Breast epithelium (tissue), 3 donors: ENCODE measurements around the gene SCARF2. TPM values are rescaled to one million over a fixed set of nuclear protein-coding genes. Genes with fewer than 3 reads are reported as not detected.

Experiments
- total RNA-seq, 3 donors: library from RNA; depleted of rRNA; stranded (reverse); fragments of >200 nt; gene quantifications; one replicate each; pipeline ENCODE4 v1.1.0, GENCODE V29; 2016

The SCARF2 gene
- total RNA-seq, 3 donors from 2014 or later = 5.3 to 14.7 (median 12.3) TPM

Other genes starting within 250 kb of the SCARF2 start
- 1 to 10 TPM in 2 of 3 donors, under 1 TPM in 1; 0.48 to 2.0 (median 1.9) TPM for gene RTN4R, start 169.5 kb downstream of the SCARF2 start, total RNA-seq
- gene DGCR6L, start 117.8 kb downstream of the SCARF2 start, total RNA-seq = 10 to 100 TPM; 58.3 to 73.6 (median 60.6) TPM
- gene ZNF74, start 43.7 kb downstream of the SCARF2 start, total RNA-seq = 10 to 100 TPM in 1 of 3 donors, 1 to 10 TPM in 2; 4.8 to 11.5 (median 10.0) TPM
- 10 to 100 TPM; 28.5 to 38.0 (median 35.4) TPM for gene KLHL22, start 58.0 kb upstream of the SCARF2 start, total RNA-seq
- gene MED15, start 69.8 kb upstream of the SCARF2 start, total RNA-seq = 10 to 100 TPM; 36.6 to 53.1 (median 52.3) TPM